HAP-1 (cell line): ENCODE measurements around the gene CLUH.
A peak's percentile ranks its signal among the peaks of the same experiment; 100 is the strongest.
"Not testable (repeated sequence)": the region's sequence is repeated elsewhere in the genome, so short reads cannot be mapped to it uniquely, and the experiment has no call there.

Experiments
- DNase-seq, 2 experiments: peaks; one replicate each; pipeline ENCODE4 v3.0.0-alpha.2; 2016 to 2020; ENCODE audit warnings: low spot score in 2 of 2
- H3K27me3 ChIP-seq: fragments of 250-450 bp; sonication (Bioruptor Pico); 2 replicates; pipeline ENCODE4 v1.5.1; 2020; ENCODE audit warnings: low read depth, mild to moderate bottlenecking, moderate library complexity
- H3K36me3 ChIP-seq: fragments of 250-450 bp; sonication (Bioruptor Pico); replicated peaks from 2 replicates; pipeline ENCODE4 v1.5.1; 2020; ENCODE audit warnings: mild to moderate bottlenecking
- H3K4me1 ChIP-seq: fragments of 250-450 bp; sonication (Bioruptor Pico); 2 replicates; pipeline ENCODE4 v1.5.1; 2020; ENCODE audit warnings: mild to moderate bottlenecking
- H3K4me3 ChIP-seq: fragments of 250-450 bp; sonication (Bioruptor Pico); 2 replicates; pipeline ENCODE4 v1.5.1; 2020; ENCODE audit warnings: mild to moderate bottlenecking, moderate library complexity
- H3K9me3 ChIP-seq: fragments of 250-450 bp; sonication (Bioruptor Pico); 2 replicates; pipeline ENCODE4 v1.5.1; 2020; ENCODE audit warnings: mild to moderate bottlenecking, moderate library complexity
- in situ Hi-C: fragments of 300-500 bp; cut with MboI; formaldehyde crosslinking; loops from 3 replicates; pipeline ENCODE4 v1.14.3; 2020; ENCODE audit warnings: low sequenced_read_pairs, inconsistent platforms, mixed read lengths

The CLUH gene

DNA sequence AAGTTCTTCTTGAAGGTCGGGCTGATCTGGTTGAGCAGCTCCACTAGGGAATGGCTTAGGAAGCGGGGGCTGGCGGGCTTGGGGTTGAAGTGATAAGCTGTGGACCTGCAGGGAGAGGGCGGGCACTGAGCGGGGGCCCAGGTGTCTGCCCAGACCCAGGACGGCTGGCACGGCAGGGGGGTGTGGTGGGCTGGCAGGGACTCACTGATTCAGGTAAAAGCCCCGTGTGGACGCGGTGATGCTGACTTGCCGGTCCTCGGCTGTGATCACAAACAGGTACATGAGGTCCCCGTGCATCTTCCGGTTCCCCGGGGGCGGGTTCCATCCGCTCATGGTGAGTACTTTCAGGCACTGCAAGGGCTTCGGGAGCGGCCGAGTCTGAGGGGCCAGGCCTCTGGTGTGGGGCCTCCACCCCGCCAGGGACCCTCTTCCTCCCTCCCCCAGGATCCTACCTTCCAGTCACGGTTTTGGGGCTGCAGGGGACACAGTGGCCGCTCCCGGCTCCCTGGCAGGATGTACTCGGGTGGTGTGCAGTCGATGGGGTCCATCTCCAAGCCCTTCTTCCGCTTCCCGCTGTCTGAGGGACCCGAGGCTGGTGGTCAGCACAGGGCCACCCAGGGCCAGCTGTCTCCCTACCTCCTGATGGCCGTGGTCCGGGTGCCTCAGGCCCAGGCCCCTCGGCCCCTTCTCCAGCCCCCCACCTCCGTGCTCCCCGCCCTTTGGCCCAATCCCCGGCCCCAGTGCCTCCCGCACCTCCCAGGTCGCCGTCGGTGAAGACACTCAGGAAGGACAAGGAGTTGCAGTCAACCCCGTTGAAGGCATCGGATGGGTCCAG lies 10.2 kb downstream of the CLUH start:
- Histone ChIP-seq H3K27me3 (no peaks in the 10 kb centered on the region), H3K36me3 (peaks cover 90% of the 10 kb centered on the region), H3K4me1 (no peaks in the 10 kb centered on the region), H3K9me3 (no peaks in the 10 kb centered on the region), H3K4me3 (no peak overlapping the region)
- no peak for DNase-seq
- in situ Hi-C loops: no loop called here

DNA sequence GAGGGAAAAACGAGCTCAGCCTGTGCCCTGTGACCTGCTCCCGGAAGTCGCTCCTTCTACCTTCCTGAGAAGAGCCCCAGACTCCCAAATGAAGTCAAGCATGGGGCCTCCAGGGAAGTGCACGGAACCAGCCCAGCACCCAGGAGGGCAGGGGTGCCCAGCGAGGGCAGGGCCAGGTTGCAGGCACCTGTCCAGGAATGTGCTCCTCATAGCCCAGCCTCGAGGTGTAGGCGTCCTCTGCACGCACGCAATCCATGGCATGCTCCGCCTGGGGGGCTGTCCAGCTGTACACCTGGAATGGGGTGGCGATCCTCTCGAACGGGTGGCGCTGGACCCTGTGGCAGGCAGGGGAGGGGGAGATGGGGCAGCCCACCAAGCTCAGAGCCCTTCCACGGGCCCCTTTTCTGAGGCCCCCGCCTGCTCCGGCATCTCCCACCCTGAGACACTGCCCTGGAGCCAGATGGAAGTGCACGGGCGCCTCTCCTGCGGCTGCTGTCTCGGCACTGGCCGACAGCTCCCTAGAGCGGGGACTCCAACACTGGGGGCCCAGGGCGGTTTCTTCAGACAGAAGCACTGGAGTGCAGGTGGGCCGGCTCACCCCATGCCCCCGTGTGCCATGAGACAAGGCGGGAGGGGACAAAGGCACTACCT lies 10.9 kb downstream of the CLUH start:
- in situ Hi-C loops: no loop called here
- Histone ChIP-seq H3K4me1 (no peaks in the 10 kb centered on the region), H3K27me3 (no peaks in the 10 kb centered on the region), H3K4me3 (no peak overlapping the region), H3K36me3 (peaks cover 97% of the 10 kb centered on the region), H3K9me3 (no peaks in the 10 kb centered on the region)
- peak in 1 of 2 experiments; percentile 54 for DNase-seq

DNA sequence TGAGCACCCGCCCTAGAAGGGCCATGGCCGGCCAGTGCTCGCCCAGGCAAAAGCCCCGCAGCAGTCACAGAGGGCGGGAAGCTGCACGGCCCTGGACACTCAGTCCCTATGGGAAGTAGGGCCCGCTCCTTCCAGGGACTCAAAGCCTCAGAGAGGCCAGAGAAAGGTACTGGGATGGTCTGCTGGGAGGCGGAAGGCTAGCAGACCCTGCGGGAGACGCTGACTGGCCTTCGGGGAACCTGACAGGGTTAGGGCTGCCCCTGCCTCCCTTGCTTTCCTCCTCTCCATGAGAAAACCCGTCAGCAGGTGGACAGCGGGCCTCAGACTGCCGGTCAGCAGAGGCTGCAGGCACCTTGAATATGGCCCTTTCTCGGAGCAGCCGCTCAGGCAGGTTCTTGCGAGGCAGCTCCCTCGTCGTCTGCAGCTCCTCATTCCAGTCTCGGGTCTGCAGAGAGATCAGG lies 11.5 kb downstream of the CLUH start:
- Histone ChIP-seq H3K9me3 (no peaks in the 10 kb centered on the region), H3K4me1 (no peaks in the 10 kb centered on the region), H3K27me3 (no peaks in the 10 kb centered on the region), H3K4me3 (no peak overlapping the region), H3K36me3 (peaks cover 100% of the 10 kb centered on the region)
- peak in 1 of 2 experiments; percentile 5 for DNase-seq
- in situ Hi-C loops: no loop called here

DNA sequence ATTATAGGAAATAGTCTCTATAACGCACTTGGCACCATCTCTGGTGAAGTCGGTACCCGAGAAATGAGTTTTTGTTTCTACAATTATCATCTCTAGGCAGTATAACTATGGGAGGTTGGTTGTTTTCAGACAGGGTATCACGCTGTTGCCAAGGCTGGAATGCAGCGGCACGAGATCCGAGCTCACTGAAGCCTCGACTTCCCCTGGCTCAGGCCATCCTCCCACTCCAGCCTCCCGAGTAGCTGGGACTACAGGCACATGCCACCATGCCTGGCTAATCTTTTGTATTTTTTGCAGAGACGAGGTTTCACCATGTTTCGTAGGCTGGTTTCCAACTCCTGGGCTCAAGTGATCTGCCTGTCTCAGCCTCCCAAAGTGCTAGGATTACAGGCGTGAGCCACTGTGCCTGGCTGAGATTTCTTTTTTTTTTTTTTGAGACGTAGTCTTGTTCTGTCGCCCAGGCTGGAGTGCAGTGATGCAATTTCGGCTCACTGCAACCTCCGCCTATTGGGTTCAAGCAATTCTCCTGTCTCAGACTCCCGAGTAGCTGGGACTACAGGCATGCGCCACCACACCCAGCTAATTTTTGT lies 12.3 kb downstream of the CLUH start:
- H3K4me1 ChIP-seq, in situ Hi-C loops, H3K27me3 ChIP-seq, H3K9me3 ChIP-seq, H3K4me3 ChIP-seq: not testable (repeated sequence)
- DNase-seq: peak in 1 of 2 experiments; percentile 0
- H3K36me3 ChIP-seq: peaks cover 96% of the 10 kb centered on the region

DNA sequence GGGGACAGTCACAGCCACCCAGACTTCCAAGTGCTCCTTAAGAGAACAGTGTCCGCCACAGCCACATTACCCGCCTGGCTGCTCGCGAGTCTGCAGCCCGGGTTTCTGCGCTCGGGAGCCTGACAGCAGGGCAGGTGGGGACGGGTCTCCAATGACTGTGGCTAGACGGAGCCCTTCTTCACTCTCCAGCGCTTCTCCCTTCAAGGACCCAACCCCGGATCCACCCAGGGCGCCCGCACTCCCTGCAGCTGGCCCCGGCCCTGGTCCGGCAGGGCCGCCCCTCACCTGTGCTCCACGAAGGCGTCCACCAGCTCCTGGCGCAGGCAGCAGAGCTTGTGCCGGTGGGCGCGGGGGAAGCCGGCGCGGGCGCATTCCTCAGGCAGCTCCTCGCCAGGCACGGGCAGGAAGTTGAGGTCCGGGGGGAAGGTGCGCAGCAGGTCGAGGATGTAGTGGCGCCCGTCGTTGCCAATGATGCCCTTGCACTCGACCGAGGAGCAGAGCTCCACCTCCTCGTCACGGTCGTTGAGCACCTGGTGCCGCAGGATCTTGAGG lies 13.9 kb downstream of the CLUH start:
- Histone ChIP-seq H3K9me3 (no peaks in the 10 kb centered on the region), H3K4me1 (no peaks in the 10 kb centered on the region), H3K4me3 (no peak overlapping the region), H3K36me3 (peaks cover 92% of the 10 kb centered on the region), H3K27me3 (no peaks in the 10 kb centered on the region)
- peak in 1 of 2 experiments; percentile 6 for DNase-seq
- in situ Hi-C loops: no loop called here

DNA sequence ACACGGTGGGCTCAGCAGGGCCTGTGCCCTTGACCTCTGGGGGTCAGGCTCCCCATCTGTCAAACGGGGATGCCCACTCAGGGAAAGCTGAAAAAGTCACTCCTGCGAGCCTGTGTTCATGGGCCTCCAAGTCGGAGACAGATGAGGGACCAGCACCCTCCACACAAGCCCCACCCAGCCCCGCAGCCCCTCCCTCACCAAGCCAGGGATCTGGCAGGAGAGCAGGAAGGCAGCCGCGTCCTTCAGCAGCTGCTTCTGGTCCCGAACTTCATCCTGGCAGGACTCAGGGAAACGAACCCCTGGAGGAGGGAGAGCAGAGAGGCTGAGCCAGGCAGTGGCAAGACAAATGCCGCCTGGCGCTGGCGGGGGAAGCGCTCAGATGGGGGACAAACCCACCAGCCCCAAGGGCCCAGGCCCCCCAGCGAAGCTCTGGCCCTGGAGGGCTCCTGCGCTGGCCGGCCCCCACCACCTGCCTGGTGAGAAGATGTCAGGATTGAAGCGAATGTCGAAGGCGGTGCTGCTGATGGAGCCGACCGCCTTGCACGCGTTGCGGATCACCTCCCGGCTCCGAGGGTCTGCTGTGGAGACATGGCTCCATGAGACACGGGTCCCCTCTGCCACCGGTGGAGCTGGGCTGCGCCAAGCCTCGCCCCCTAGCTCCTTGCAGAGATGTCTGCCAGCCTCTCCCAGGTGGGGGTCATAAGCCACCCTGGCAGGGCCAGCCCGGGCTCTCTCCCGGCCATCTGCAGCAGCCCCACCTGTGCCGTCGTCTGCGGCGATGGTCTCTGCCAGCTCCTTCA lies 15.4 kb downstream of the CLUH start:
- no peaks in the 10 kb centered on the region for H3K9me3 ChIP-seq

DNA sequence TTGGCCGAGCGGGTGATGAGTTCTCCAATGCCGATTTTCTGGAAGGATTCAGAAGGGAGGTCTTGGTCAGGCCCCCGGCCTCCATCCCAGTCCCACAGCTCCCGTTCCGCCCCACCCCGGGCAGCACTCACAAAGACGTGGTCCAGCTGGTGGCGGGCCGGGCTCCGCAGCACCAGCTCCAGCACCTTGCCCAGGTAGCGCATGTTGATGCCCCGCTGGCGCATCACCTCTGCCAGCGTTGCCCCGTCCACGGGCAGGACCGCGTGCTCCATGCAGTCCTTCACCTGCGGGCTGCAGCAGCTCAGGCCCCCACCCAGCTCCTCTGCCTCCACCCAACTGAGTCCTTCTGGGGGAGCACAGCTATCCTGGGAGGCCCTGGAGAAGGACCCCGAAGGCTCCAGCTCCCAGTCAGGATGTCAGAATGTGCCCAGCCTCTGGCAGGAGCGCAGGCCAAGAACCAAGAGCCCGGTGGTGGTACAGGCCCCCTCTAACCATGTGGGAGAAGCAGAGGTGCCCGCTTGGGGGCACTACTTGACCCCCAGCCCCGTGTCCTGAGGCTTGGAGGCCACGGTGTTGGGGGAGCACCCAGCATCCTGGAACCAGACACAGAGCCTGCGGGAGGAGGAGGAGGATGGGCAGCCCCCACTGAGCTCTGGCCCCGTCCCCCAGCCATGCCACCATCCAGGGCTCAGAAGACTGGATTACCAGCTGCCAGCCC lies 16.2 kb downstream of the CLUH start:
- no peaks in the 10 kb centered on the region for H3K4me1 ChIP-seq
- peaks cover 89% of the 10 kb centered on the region for H3K36me3 ChIP-seq
- no peaks in the 10 kb centered on the region for H3K27me3 ChIP-seq
- no peaks in the 10 kb centered on the region for H3K9me3 ChIP-seq
- in situ Hi-C loops: no loop called here
- no peak overlapping the region for H3K4me3 ChIP-seq
- no peak for DNase-seq

More for the DNA sequence above, 15.4 kb downstream of the CLUH start:
- Histone ChIP-seq H3K36me3 (peaks cover 89% of the 10 kb centered on the region), H3K4me1 (no peaks in the 10 kb centered on the region), H3K27me3 (no peaks in the 10 kb centered on the region), H3K4me3 (no peak overlapping the region)
- in situ Hi-C loops: no loop called here
- DNase-seq: no peak

DNA sequence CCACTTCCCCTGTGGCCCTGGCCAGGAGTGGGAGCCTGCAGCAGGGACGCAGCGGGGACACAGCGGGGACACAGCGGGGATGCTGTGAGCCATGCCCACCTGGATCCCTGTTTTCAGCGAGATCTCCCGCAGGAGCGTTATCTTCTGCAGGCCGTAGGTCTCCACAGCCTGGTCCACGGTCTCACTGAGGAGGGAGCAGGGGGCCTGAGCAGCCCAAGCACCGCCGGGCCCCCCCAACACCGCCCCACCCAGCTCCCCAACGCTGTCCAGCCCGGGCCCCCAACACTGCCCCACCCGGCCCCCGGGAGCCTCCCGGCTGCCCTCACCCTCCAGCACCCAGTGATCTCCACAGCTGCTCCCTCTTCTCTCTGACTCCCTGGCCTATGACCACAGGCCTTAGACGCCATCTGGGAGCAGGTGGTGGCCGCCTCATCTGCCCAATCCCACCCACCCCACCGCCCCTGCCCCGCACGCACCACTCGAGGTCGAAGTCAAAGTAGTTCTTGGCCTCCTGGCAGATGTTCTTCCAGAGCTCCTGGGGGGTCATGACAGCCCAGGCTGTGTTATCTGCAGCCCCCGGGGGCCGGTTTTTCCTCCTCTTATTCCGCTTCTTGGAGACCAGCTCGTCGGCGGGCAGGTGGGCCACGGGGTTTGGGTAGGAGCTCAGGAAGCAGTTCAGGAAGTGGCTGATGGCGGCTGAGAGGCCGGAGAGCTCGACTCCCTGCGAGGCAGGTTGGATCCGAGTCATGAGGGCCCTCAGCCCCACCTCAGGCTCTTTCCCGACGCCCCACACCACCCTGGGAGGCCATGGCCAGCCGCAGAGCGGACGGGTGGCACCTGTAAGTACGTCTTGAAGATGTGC lies 17.0 kb downstream of the CLUH start:
- no peaks in the 10 kb centered on the region for H3K9me3 ChIP-seq
- no peaks in the 10 kb centered on the region for H3K4me1 ChIP-seq
- no peak for DNase-seq
- H3K4me3 ChIP-seq: no peak overlapping the region
- in situ Hi-C loops: no loop called here
- H3K27me3 ChIP-seq: no peaks in the 10 kb centered on the region
- H3K36me3 ChIP-seq: peaks cover 87% of the 10 kb centered on the region

DNA sequence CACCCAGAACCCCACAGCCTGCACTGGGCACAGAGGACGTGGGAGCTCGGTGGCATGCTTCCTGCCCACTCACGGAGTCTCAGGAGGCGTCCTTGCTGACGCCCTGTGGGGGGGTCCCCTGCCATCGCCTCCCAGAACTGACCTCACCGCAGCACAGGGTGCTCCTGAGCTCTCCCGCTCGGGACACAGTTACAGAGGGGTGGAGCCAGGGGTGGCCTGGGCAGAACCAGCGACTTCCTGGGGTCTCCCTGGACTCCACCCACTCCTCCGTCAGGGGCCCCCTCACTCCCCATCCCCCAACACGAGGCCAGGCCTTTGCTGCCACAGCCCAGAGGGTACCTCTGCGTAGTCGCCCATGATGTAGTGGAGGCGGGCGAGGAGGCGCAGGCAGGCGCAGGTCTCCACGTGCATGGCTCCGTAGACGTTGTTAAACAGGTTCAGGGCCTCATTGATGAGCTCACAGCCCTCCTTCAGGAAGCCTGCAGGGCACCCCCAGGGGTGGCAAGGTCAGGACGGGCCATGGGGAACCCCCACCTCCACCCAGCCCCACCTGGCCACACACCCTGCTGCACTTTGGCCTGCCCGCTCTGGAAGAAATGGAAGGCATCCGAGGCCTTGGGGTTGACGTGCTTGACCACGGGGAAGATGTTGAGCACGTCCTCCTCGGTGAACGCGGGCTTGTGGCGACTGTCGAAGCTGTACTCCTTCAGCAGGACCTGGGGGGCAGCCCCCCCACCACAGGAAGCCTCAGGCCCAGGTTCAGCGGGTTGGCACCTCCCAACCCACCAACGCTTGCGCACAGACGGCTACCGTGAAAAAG lies 17.8 kb downstream of the CLUH start:
- no peaks in the 10 kb centered on the region for H3K27me3 ChIP-seq
- H3K4me3 ChIP-seq: no peak overlapping the region
- H3K9me3 ChIP-seq: no peaks in the 10 kb centered on the region
- DNase-seq: no peak
- H3K4me1 ChIP-seq: no peaks in the 10 kb centered on the region
- in situ Hi-C loops: no loop called here
- peaks cover 87% of the 10 kb centered on the region for H3K36me3 ChIP-seq

DNA sequence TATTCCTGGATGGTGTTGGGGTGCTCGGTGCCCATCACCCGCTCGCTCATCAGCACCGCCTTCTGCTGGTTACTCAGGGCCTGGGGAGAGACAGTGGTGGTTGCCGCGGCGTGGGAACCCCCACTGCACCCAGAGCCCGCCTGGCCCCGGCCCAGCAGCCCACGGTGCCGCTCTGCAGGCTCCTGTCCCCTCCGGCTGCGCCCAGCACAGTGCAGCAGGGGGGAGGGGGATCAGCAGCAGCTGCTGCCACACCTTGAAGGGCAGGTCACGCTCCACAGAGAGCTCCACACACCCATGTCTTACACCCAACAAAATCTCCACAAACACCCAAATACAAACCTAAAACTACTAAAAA lies 18.8 kb downstream of the CLUH start:
- no peak overlapping the region for H3K4me3 ChIP-seq
- no peak for DNase-seq
- no peaks in the 10 kb centered on the region for H3K9me3 ChIP-seq
- in situ Hi-C loops: no loop called here
- no peaks in the 10 kb centered on the region for H3K27me3 ChIP-seq
- H3K4me1 ChIP-seq: no peaks in the 10 kb centered on the region
- H3K36me3 ChIP-seq: peaks cover 83% of the 10 kb centered on the region

DNA sequence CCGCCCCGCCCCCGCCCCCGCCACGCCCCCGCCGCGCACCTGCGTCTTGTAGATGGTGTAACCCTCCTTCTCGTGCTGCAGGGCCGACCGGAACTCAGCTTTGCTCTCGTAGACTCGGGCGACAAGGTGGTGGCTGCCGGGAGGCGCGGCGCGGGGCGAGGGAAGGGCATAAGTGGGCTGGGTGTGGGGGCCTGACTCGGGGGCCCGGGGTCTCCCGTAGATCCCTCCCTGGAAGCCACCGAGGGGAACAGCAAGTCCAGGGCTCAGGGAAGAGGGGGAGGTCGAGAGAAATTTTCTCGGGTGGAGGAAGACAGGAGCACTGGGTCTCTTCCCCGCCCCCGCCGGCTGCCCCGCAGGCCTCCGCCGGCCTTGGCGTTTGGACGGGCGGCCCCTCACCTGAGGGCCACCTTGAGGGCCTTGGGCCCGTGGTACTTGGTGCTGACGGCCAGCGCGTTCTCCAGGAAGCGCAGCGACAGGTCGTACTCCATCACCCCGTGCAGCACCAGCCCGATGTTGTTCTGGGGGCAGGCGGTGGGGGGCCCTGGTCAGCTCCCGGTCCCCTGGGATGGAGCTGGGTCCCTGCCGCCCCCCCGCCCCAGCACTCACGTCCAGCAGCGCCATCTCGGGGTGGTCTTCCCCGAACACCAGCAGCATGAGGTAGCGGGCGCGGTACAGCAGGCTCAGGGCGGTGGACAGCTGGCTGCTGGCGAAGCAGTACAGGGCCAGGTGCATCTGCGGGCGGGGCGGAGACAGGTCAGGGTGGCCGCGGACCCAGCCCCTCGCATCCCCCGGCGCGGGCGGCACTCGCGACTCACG lies 19.4 kb downstream of the CLUH start:
- H3K27me3 ChIP-seq: no peaks in the 10 kb centered on the region
- no peaks in the 10 kb centered on the region for H3K9me3 ChIP-seq
- no peaks in the 10 kb centered on the region for H3K4me1 ChIP-seq
- peaks cover 79% of the 10 kb centered on the region for H3K36me3 ChIP-seq
- in situ Hi-C loops: no loop called here
- DNase-seq: no peak
- no peak overlapping the region for H3K4me3 ChIP-seq
